ENCODE results near the gene SERPINA6.
"Not testable (repeated sequence)": the region's sequence is repeated elsewhere in the genome, so short reads cannot be mapped to it uniquely, and the experiment has no call there.

Gene SERPINA6

GRCh38 chr14:94292526-94292871 lies 30.6 kb downstream of the SERPINA6 start:
- no peak for DNase-seq

GRCh38 chr14:94291906-94292525 lies 31.1 kb downstream of the SERPINA6 start:
- DNase-seq, result no peak

DNA sequence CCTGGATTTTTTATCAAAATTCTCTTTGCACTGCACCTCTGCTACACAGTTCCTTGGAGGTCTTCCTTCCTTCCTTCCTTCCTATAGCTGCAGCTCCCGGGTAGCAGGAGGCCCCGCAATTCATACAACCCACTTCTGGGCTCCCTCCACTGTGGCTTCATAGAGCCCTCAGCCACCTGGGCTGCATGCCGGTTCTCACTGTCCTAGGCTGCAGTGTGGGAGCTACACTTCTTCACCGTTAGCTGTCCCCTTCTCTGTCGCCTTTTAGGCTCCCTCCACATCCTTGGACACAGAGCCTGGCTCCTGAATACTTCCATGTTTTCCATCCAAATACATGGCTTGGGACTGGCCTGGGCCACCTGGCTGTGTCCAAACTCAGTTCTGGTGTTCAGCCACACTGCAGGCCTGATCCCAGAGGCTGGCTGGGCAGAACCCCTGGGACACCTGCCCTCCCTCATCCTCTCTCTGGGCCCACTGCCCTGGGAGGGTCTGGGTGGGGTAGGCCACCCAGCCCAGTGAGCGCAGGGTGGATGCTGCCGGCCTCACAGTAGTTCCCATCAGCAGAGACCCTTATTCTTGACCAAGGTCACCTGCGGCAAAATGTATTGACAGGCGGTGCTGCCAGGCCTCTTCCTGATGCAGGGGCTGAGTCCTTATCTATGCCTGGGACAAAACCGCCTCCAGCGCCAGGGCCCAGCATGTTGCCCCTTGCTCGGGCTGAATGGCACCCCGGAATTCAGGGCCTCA lies 31.8 kb downstream of the SERPINA6 start:
- DNase-seq, result no peak

GRCh38 chr14:94290197-94290596 lies 32.9 kb downstream of the SERPINA6 start:
- no peak for DNase-seq

- DNase-seq, result no peak
Measured at GRCh38 chr14:94288610-94289465, 34.3 kb downstream of the SERPINA6 start.

- DNase-seq, result no peak
Measured at GRCh38 chr14:94285158-94285557, 38.0 kb downstream of the SERPINA6 start.

DNA sequence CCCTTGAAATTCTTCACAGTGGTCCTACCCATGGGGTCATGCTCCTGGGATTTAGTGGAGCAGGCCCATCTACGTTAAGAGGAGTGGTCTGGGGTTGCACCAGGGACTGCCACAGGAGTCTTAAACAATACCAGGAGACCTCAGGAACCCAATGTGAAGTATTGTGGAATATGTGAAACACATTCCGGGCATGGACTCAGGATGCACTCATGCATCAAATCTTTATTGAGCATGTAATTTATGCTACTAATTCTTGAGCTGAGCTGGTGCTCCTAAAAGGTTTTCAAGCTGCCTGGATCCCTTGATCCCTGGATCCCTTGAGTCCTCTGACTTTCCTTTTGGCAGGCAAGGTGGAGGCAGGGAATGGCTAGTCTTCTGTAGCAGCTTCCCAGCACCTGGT lies 38.9 kb downstream of the SERPINA6 start:
- no peak for DNase-seq

DNA sequence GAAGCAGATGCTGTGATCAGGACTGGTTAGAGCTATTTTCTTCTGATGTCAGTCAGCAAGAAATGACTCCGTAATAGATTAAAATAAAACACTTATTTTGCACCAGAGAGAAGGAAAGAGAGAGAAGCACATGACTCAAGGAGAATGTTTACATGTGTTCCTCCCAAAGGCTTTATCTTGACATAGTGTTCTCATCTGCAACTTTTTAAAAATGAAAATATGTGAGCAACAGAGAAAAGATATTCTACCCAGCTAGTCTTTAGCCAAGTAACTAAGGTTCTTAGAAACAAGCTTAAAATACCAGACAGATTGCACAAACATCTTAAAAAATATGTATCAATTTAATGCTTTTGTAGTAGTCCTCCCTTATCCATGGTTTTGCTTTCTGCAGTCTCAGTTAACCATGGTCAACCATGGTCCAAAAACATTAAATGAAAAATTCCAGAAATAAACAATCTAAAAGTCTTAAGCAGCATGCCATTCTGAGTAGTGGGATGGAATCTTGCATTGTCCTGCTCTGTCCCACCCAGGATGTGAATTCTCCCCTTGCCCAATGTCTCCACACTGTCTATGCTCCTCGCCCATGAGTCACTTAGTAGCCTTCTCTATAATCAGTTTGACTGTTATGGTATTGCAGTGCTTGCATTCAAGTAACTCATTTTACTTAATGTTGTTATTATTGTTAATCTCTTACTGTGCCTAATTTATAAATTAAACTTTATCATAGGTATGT lies 40.0 kb downstream of the SERPINA6 start:
- DNase-seq, result no peak

DNA sequence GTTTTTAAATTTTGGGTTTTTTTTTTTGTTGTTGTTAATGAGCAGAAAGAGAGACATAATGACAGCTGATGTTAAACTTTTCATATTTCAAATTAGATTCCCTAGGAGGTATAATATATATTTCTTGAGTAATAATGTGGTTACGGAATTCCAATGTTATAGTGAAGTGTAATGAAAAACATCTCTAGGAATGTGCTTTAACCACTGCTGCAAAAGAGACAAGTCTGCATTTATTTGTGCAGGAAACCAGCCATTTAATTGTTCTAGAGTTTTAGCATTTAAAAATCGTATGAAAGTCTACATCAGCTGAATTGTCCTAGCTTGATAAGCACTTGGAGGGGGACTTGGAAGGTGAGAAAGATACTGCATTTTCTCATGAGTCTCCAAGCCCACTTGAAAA lies 44.4 kb downstream of the SERPINA6 start:
- no peak for DNase-seq

- not testable (repeated sequence) for DNase-seq
Measured at GRCh38 chr14:94276898-94277561, 46.1 kb downstream of the SERPINA6 start.

DNA sequence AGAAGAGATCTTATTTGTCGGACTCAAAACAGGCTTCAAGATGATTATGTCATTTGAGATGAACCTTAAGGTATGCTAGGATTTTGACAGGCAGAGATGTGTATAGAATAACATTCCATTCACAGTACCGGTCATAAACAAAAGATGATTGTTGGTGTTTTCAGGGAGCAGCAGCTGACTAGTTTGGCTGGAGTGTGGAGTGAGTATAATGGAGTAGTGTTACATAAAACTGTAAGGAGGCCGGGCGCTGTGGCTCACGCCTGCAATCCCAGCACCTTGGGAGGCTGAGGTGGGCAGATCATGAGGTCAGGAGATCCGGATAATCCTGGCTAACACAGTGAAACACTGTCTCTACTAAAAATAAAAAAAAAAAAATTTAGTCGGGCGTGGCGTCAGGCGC lies 54.0 kb downstream of the SERPINA6 start:
- no peak for DNase-seq

DNA sequence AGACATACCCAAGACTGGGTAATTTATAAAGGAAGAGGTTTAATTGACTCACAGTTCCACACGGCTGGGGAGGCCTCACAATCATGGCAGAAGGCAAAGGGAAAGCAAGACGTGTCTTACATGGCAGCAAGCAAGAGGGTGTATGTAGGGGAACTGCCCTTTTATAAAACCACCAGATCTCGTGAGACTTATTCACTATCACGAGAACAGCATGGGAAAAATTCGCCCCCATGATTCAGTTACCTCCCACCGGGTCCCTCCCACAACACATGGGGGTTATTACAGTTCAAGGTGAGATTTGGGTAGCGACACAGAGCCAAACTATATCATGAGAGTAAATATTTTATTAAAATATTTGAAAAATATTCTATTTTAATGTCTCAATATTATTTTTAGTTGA lies 54.6 kb downstream of the SERPINA6 start:
- DNase-seq, result not testable (repeated sequence)

DNA sequence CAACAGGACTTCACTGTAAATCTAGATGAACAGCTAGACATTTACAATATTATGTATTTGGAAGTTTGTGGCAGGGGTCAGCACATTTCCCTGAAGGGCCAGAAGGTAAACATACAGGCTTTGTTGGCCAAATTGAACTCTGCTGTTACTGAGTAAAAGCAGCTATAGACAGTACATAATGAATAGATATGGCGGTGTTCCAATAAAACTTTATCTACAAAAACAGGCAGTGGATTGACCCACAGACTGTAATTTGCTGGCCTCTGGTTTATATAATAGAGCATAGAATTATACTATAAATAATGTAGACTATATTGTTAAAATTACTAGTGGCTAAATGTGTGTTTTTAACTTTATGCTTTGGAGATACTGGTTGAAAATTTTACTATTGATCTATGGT lies 55.8 kb downstream of the SERPINA6 start:
- DNase-seq, result no peak

DNA sequence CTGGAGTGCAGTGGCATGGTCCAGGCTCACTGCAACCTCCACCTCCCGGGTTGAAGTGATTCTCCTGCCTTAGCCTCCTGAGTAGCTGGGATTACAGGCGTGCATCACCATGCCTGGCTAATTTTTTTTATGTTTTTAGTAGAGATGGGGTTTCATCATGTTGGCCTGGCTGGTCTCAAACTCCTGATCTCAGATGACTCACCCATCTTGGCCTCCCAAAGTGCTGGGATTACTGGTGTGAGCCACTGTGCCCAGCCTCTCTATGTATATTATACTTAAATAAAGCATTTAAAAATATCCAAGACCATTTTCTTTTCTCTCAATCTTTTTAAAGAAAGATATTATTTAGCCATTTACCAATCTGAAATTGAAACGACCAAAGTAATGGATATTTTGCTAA lies 58.9 kb downstream of the SERPINA6 start:
- not testable (repeated sequence) for DNase-seq
